ENCODE results near the gene PTBP1.

PTBP1 gene

GRCh38 chr19:754530-754929, 42.7 kb upstream of the PTBP1 start:
- TF ChIP-seq CTCF (IDR thresholded peaks at IDR 0.05): no peak

GRCh38 chr19:755063-755462, 42.2 kb upstream of the PTBP1 start:
- TF ChIP-seq CTCF (IDR thresholded peaks at IDR 0.05): no peak

- no peak for TF ChIP-seq CTCF (IDR thresholded peaks at IDR 0.05)
Measured at GRCh38 chr19:756236-756635, 41.0 kb upstream of the PTBP1 start.

- TF ChIP-seq CTCF (IDR thresholded peaks at IDR 0.05): no peak
Measured at GRCh38 chr19:756821-757688, 40.2 kb upstream of the PTBP1 start.

- TF ChIP-seq CTCF (IDR thresholded peaks at IDR 0.05): no peak
Measured at GRCh38 chr19:757811-758668, 39.2 kb upstream of the PTBP1 start.

- no peak for TF ChIP-seq CTCF (IDR thresholded peaks at IDR 0.05)
Measured at GRCh38 chr19:763181-763580, 34.1 kb upstream of the PTBP1 start.

GRCh38 chr19:763869-764268, 33.4 kb upstream of the PTBP1 start:
- TF ChIP-seq CTCF (IDR thresholded peaks at IDR 0.05): no peak
